ENCODE results near the gene NUMA1.

NUMA1 gene

GRCh38 chr11:72010529-72011233, 69.7 kb downstream of the NUMA1 start:
- H3K4me1 Mint-ChIP-seq = peaks cover 22% of the 10 kb centered on the region
- H3K9me3 Mint-ChIP-seq = no peaks in the 10 kb centered on the region
- no peak for TF ChIP-seq CTCF (IDR thresholded peaks at IDR 0.05; ENCODE audit: unreplicated experiment in 3 of 3)
- H3K4me3 Mint-ChIP-seq = no peak overlapping the region
- peak overlapping the region in 1 of 3 experiments; percentile 17 for H3K27ac Mint-ChIP-seq
- H3K27me3 Mint-ChIP-seq (ENCODE audit: low read depth) = no peaks in the 10 kb centered on the region
- H3K36me3 Mint-ChIP-seq (ENCODE audit: low read depth) = peaks cover 77% of the 10 kb centered on the region

GRCh38 chr11:72009156-72009555, 71.2 kb downstream of the NUMA1 start:
- TF ChIP-seq CTCF (IDR thresholded peaks at IDR 0.05; ENCODE audit: unreplicated experiment in 3 of 3) = no peak

GRCh38 chr11:72008728-72009127, 71.6 kb downstream of the NUMA1 start:
- H3K27me3 Mint-ChIP-seq (ENCODE audit: low read depth) = no peaks in the 10 kb centered on the region
- H3K36me3 Mint-ChIP-seq (ENCODE audit: low read depth) = peaks cover 68% of the 10 kb centered on the region
- no peak overlapping the region for H3K4me3 Mint-ChIP-seq
- no peak for TF ChIP-seq CTCF (IDR thresholded peaks at IDR 0.05; ENCODE audit: unreplicated experiment in 3 of 3)
- no peak overlapping the region for H3K27ac Mint-ChIP-seq
- H3K9me3 Mint-ChIP-seq = no peaks in the 10 kb centered on the region
- H3K4me1 Mint-ChIP-seq = peaks cover 5% of the 10 kb centered on the region

More at GRCh38 chr11:72009156-72009555, 71.2 kb downstream of the NUMA1 start:
- peaks cover 7% of the 10 kb centered on the region for H3K4me1 Mint-ChIP-seq
- H3K4me3 Mint-ChIP-seq = no peak overlapping the region
- no peaks in the 10 kb centered on the region for H3K9me3 Mint-ChIP-seq
- H3K27me3 Mint-ChIP-seq (ENCODE audit: low read depth) = no peaks in the 10 kb centered on the region
- H3K36me3 Mint-ChIP-seq (ENCODE audit: low read depth) = peaks cover 69% of the 10 kb centered on the region
- no peak overlapping the region for H3K27ac Mint-ChIP-seq

GRCh38 chr11:72007587-72007986, 72.8 kb downstream of the NUMA1 start:
- no peak for TF ChIP-seq CTCF (IDR thresholded peaks at IDR 0.05; ENCODE audit: unreplicated experiment in 3 of 3)
- H3K36me3 Mint-ChIP-seq (ENCODE audit: low read depth) = peaks cover 62% of the 10 kb centered on the region
- H3K27me3 Mint-ChIP-seq (ENCODE audit: low read depth) = no peaks in the 10 kb centered on the region
- no peak overlapping the region for H3K4me3 Mint-ChIP-seq
- no peak overlapping the region for H3K27ac Mint-ChIP-seq
- peaks cover 6% of the 10 kb centered on the region for H3K4me1 Mint-ChIP-seq
- H3K9me3 Mint-ChIP-seq = no peaks in the 10 kb centered on the region

- H3K27ac Mint-ChIP-seq = no peak overlapping the region
- no peak overlapping the region for H3K4me3 Mint-ChIP-seq
- H3K9me3 Mint-ChIP-seq = no peaks in the 10 kb centered on the region
- TF ChIP-seq CTCF (IDR thresholded peaks at IDR 0.05; ENCODE audit: unreplicated experiment in 3 of 3) = no peak
- H3K27me3 Mint-ChIP-seq (ENCODE audit: low read depth) = no peaks in the 10 kb centered on the region
- H3K4me1 Mint-ChIP-seq = peaks cover 11% of the 10 kb centered on the region
- H3K36me3 Mint-ChIP-seq (ENCODE audit: low read depth) = peaks cover 65% of the 10 kb centered on the region
Observed at GRCh38 chr11:72007089-72007476, 73.3 kb downstream of the NUMA1 start.
